Activated CD4-positive, CD25-positive, alpha-beta regulatory T cell treated with anti-CD3 and anti-CD28 coated beads, Interleukin-2, amount 50 U/mL, for 24 hours (primary cell): ENCODE results near the gene TIAM1.
A peak's percentile ranks its signal among the peaks of the same experiment; 100 is the strongest.

Source experiments
- ATAC-seq, 2 donors: fragments of 150-1000 bp; cut with Tn5 transposase; one replicate each; pipeline ENCODE4 v1.10.0; 2021; ENCODE audit warnings: mild to moderate bottlenecking in 1 of 2, moderate library complexity in 1 of 2

Gene TIAM1

DNA sequence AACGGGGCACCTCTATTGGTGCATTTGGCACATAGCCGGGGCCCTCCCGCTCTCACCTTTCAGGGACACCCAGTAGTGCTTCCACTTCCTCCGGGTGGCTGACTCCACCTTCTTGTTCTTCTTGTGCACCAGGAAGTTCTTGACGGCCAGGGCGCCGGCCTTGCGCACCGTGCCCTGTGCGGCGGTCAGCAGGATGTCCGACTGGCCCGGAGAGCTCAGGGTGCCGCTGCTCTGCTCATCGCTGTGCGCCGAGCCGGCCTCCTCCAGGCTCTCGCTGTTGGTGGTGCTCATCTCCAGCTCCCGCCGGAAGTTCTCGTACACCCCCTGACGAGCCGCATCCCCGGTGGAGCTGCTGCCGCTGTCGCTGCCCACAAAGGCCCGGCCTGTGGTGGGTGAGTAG lies 92.4 kb downstream of the TIAM1 start:
- ATAC-seq, result no peak

GRCh38 chr21:31248598-31248997 lies 95.5 kb downstream of the TIAM1 start:
- ATAC-seq, result no peak

GRCh38 chr21:31243611-31244010 lies 100.5 kb downstream of the TIAM1 start:
- no peak for ATAC-seq

GRCh38 chr21:31236528-31236927 lies 107.5 kb downstream of the TIAM1 start:
- no peak for ATAC-seq

GRCh38 chr21:31235671-31236450 lies 108.2 kb downstream of the TIAM1 start:
- ATAC-seq, result no peak

DNA sequence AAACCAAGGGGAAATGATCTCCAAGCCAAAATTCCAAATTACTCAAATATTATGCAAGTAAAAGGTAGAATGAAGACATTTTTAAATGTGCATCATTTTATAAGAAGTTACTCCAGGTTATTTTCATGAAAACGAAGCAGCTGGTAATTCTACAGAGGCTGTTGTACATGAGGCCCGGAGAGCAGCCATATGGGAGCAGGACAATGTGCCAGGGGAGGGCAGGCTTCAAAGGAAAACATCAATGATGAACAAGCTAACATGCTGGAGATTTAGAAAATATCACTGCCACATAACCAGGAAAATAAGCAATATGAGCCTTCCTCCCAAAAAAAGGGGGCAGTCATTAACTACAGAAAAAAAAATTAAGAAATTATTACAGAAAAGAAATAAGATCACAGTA lies 109.1 kb downstream of the TIAM1 start:
- no peak for ATAC-seq

DNA sequence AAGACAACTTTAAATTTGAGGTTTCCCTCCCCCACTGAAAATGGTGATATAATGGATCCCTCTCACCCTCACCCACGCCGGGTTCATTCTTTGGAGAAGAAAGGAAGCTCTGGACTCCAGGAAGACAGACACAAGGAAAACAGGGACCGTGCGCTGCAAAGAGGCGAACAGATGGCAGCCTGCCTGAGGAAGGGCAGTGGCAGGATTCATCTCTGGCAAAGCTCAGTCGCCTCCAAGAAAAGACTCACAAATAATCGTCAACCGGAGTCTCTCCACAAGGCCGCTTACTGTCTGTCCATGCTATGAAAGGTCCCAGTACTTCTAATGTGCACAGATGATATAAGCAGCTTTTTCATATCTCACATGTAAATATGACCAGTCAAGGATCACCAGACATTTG lies 110.3 kb downstream of the TIAM1 start:
- ATAC-seq, result no peak

- no peak for ATAC-seq
Measured at GRCh38 chr21:31232344-31232743, 111.7 kb downstream of the TIAM1 start.

GRCh38 chr21:31230937-31231336 lies 113.1 kb downstream of the TIAM1 start:
- ATAC-seq, result no peak

GRCh38 chr21:31228723-31229122 lies 115.3 kb downstream of the TIAM1 start:
- peak; percentile 58 to 68 for ATAC-seq

- ATAC-seq, result no peak
Measured at GRCh38 chr21:31225713-31226112, 118.3 kb downstream of the TIAM1 start.

GRCh38 chr21:31222142-31222541 lies 121.9 kb downstream of the TIAM1 start:
- no peak for ATAC-seq

- no peak for ATAC-seq
Measured at GRCh38 chr21:31221043-31221442, 123.0 kb downstream of the TIAM1 start.

DNA sequence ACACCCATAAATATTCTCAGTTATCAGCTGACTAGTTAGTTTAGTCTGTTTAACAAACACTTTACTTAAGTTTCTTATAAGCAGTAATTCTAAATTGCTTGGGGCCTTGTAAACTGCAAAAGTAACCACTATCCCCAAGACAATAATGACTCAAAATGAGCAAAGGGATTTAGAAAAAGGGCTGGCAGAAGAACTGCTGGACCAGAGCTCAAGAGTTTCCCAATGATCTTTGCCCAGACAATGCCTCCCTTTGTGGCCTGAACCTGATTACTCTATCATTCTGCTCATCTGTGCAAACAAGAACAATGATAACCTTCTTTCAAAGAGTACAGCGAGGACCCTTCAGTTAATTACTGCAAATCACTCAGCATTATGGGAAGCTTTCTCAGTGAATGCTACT lies 123.5 kb downstream of the TIAM1 start:
- ATAC-seq, result no peak

GRCh38 chr21:31218830-31219608 lies 125.0 kb downstream of the TIAM1 start:
- no peak for ATAC-seq

GRCh38 chr21:31216206-31216605 lies 127.9 kb downstream of the TIAM1 start:
- ATAC-seq, result no peak

DNA sequence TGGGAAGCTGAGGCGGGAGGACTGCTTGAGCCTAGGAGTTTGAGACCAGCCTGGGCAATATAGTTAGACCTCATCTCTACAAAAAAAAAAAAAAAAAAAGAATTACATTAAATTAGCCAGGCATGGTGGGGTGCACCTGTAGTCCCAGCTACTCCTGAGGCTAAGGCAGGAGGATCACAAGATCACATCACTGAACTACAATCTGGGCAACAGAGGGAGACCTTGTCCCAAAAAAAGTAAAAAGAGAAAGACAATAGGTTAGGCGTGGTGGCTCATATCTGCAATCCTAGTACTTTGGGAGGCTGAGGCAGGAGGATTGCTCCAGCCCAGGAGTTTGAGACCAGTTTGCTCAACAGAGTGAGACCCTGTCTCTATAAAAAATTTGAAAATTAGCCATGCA lies 130.3 kb downstream of the TIAM1 start:
- ATAC-seq, result no peak

GRCh38 chr21:31211836-31212235 lies 132.2 kb downstream of the TIAM1 start:
- ATAC-seq, result no peak

DNA sequence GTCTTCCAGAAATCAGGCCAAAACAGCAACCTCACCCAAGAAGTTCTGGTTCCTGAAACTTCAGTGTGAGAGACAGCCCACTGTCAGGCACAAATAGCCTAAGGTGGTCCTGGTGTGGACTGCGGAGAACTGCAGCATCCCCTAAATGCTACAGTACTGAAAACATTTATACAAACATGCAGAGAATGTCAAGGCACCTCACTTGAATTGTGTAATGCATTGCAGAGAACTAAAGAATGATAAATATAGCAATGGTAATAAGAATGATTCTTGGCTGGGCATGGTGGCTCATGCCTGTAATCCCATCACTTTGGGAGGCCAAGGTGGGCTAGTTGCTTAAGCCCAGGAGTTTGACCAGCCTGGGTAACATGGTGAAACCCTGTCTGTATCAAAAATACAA lies 138.6 kb downstream of the TIAM1 start:
- ATAC-seq, result no peak

DNA sequence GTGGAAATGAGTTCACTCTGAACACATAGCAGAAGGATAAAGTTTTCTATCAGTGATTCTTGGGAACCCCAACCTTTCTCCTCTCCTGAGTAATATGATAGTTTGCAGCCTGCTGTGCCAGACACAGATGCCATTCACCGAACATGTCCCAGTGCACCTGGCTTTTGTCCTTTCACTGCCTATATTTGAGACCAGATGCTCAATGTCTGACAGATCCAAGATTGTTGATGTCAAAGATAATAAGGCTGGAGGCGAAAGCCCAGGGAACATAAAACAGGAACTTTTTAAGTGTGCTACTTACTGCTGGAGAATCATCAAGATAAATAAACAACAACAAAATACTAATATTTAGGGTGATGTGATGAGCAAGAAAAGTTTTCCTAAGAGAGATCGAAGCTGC lies 139.3 kb downstream of the TIAM1 start:
- no peak for ATAC-seq

DNA sequence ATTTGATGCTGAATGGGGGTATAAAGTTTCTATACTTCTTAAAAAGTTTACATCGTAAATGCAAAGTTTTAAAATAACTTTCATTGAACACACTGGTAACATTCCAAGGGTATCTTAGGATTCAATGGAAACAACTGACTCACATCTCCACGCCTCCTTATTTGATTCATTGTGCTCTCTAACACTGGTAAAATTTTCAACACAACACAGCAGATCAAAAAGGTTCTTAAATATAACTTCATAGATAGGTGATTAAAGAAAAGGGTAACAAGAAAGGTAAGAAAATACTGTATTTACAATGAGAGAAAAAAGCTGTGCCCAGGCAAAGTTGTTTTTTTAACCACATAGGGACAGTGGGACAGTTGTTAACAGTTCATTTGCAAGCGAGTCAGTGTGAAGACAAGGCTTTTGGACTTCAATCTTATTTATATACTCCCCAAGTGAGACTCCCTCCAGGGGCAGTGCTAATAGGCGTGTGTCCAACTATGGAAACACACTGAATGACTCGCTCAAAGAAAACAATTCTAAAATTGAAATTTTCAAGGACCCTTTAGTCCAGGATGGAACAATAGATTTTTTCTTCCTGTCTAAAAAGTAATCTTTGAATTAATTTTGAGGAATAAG lies 140.5 kb downstream of the TIAM1 start:
- no peak for ATAC-seq

DNA sequence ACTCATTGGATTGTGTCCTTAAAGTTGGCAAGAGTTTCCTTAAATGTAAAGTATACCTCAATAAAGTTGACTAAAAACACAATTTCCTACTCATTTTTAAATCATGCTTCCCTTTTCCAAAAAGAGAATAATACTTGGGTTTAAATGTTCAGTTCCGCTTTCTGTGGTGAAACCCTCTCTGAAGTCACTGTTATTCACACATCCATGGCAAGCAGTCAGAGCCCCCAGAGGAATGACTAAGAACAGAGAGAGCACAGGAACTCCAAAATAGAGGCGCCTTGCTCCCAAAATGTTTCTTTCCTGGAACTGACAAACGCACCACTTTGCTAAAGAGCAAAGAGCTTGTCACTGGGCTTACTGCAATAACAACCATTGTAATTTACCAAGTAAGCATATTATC lies 142.5 kb downstream of the TIAM1 start:
- no peak for ATAC-seq

DNA sequence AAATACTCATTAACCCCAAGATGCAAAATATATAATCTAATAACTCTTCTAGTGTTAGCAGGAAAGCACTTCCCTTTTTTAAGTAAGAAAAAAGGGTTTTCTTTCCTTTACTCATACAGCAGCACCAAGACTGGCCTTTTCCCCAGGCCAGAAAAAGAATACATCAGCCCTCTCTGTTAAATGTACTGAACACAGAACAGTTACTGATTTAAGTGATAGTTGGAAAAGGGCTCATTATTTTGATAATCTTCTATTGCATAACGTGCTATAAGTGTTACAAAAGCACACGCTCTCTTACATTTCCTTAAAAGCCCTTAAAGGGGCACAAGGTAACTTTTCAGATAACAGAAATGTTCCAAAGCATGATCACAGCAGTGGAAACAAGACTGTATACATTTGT lies 142.9 kb downstream of the TIAM1 start:
- ATAC-seq, result no peak

DNA sequence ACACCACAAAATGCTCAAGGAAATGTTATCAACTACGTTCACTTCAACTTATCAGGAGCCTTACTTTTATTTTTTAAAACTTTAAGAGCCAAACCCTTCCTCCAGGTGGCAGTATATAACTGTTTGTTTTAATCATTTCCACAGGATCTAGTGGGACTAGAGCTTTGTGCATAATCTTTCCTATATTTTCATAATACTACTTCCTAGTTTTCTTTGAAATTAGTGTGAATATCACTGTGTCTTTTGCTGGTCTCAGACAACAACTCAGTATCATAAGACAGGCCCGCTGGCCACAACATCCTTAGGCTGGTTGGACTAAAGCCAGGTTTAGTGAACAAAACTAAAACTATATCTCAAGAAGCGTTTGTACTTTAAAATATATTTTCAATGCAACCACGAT lies 145.5 kb downstream of the TIAM1 start:
- ATAC-seq, result no peak
